ENCODE data around the gene HES1.

HES1 gene

GRCh38 chr3:194165271-194166018, 29.5 kb downstream of the HES1 start:
- Histone ChIP-seq H3K4me3 (ENCODE audit: low read length) (no peak overlapping the region), H3K36me3 (replicated peaks; ENCODE audit: low read depth, low read length) (no peaks in the 10 kb centered on the region), H3K9ac (ENCODE audit: low read length) (no peak overlapping the region), H3K9me3 (ENCODE audit: insufficient read depth, low read length) (no peaks in the 10 kb centered on the region), H2AFZ (ENCODE audit: low read depth, low read length) (no peak overlapping the region), H3K4me2 (ENCODE audit: low read length) (no peak overlapping the region), H4K20me1 (ENCODE audit: insufficient read depth, low read length) (no peaks in the 10 kb centered on the region), H3K27me3 (ENCODE audit: low read depth, low read length) (peaks cover 92% of the 10 kb centered on the region), H3K79me2 (ENCODE audit: low read length) (no peaks in the 10 kb centered on the region), H3K27ac (ENCODE audit: low read length) (no peak overlapping the region), H3K4me1 (ENCODE audit: low read length) (no peaks in the 10 kb centered on the region)
- no peak for TF ChIP-seq EZH2phosphoT487 (IDR thresholded peaks at IDR 0.05; ENCODE audit: low read depth)
- no peak for TF ChIP-seq CTCF (IDR thresholded peaks at IDR 0.05; ENCODE audit: low read depth, low read length)

- Histone ChIP-seq H3K4me2 (ENCODE audit: low read length) (no peak overlapping the region), H3K9ac (ENCODE audit: low read length) (no peak overlapping the region), H3K79me2 (ENCODE audit: low read length) (no peaks in the 10 kb centered on the region), H2AFZ (ENCODE audit: low read depth, low read length) (no peak overlapping the region), H3K4me3 (ENCODE audit: low read length) (no peak overlapping the region), H3K27ac (ENCODE audit: low read length) (no peak overlapping the region), H3K36me3 (replicated peaks; ENCODE audit: low read depth, low read length) (no peaks in the 10 kb centered on the region), H3K27me3 (ENCODE audit: low read depth, low read length) (peaks cover 81% of the 10 kb centered on the region), H3K4me1 (ENCODE audit: low read length) (no peaks in the 10 kb centered on the region), H4K20me1 (ENCODE audit: insufficient read depth, low read length) (no peaks in the 10 kb centered on the region), H3K9me3 (ENCODE audit: insufficient read depth, low read length) (no peaks in the 10 kb centered on the region)
- no peak for TF ChIP-seq EZH2phosphoT487 (IDR thresholded peaks at IDR 0.05; ENCODE audit: low read depth)
- no peak for TF ChIP-seq CTCF (IDR thresholded peaks at IDR 0.05; ENCODE audit: low read depth, low read length)
These were observed 30.9 kb downstream of the HES1 start for GRCh38 chr3:194166682-194167479.

GRCh38 chr3:194167480-194168282, 31.7 kb downstream of the HES1 start:
- Histone ChIP-seq H2AFZ (ENCODE audit: low read depth, low read length) (no peak overlapping the region), H3K4me1 (ENCODE audit: low read length) (no peaks in the 10 kb centered on the region), H3K27ac (ENCODE audit: low read length) (no peak overlapping the region), H3K9me3 (ENCODE audit: insufficient read depth, low read length) (no peaks in the 10 kb centered on the region), H4K20me1 (ENCODE audit: insufficient read depth, low read length) (no peaks in the 10 kb centered on the region), H3K9ac (ENCODE audit: low read length) (no peak overlapping the region), H3K36me3 (replicated peaks; ENCODE audit: low read depth, low read length) (no peaks in the 10 kb centered on the region), H3K4me3 (ENCODE audit: low read length) (no peak overlapping the region), H3K27me3 (ENCODE audit: low read depth, low read length) (peaks cover 77% of the 10 kb centered on the region), H3K4me2 (ENCODE audit: low read length) (no peak overlapping the region), H3K79me2 (ENCODE audit: low read length) (no peaks in the 10 kb centered on the region)
- no peak for TF ChIP-seq CTCF (IDR thresholded peaks at IDR 0.05; ENCODE audit: low read depth, low read length)
- no peak for TF ChIP-seq EZH2phosphoT487 (IDR thresholded peaks at IDR 0.05; ENCODE audit: low read depth)

DNA sequence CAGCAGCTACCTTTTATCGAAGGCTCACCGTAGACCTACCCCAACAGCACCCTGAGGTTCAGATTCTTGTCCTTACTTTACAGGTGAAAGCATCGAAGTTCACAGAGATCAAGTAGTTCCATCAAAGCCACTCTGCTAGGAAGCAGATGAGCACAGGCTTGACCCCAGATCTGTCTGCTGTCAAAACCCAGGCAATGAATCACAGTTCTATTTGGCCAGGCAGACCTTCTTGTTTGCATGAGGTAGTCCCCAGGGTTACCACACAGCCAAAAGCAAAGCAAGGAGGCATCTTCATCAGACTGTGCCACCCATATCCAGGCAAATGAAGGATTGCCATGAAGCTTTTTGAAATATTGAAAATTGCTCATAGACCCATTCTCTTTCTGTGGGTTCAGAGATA, 33.0 kb downstream of the HES1 start:
- Histone ChIP-seq H3K4me2 (ENCODE audit: low read length) (no peak overlapping the region), H3K79me2 (ENCODE audit: low read length) (no peaks in the 10 kb centered on the region), H3K4me3 (ENCODE audit: low read length) (no peak overlapping the region), H3K9me3 (ENCODE audit: insufficient read depth, low read length) (no peaks in the 10 kb centered on the region), H3K9ac (ENCODE audit: low read length) (no peak overlapping the region), H3K36me3 (replicated peaks; ENCODE audit: low read depth, low read length) (no peaks in the 10 kb centered on the region), H3K27ac (ENCODE audit: low read length) (no peak overlapping the region), H4K20me1 (ENCODE audit: insufficient read depth, low read length) (no peaks in the 10 kb centered on the region), H3K27me3 (ENCODE audit: low read depth, low read length) (peaks cover 66% of the 10 kb centered on the region), H2AFZ (ENCODE audit: low read depth, low read length) (no peak overlapping the region), H3K4me1 (ENCODE audit: low read length) (no peaks in the 10 kb centered on the region)
- TF ChIP-seq CTCF (IDR thresholded peaks at IDR 0.05; ENCODE audit: low read depth, low read length) (no peak), EZH2phosphoT487 (IDR thresholded peaks at IDR 0.05; ENCODE audit: low read depth) (no peak)

Data from OCI-LY3 (cell line).